OCI-LY7 (cell line): Measurements from ENCODE around the gene ATAD5. TPM values are rescaled to one million over a fixed set of nuclear protein-coding genes. Genes with fewer than 3 reads are reported as not detected.

ENCODE experiments used
- BruUV-seq: library from RNA; stranded (reverse); fragments of 400-500 nt; replicated peaks from 2 replicates; lab custom pipeline; 2021; lab: Mats Ljungman, UMichigan
- CTCF ChIA-PET: fragments of 300-600 bp; sonication (Branson Sonifier 250); formaldehyde crosslinking; loops from one replicate; lab custom pipeline; 2022; ENCODE audit warnings: antibody characterized with exemption; ENCODE audit not compliant: unreplicated experiment; lab: Charles Lee
- POLR2A ChIA-PET: fragments of 300-600 bp; sonication (Branson Sonifier 250); formaldehyde crosslinking; loops from one replicate; lab custom pipeline; 2022; ENCODE audit warnings: antibody characterized with exemption; lab: Charles Lee
- DNase-seq: peaks from one replicate; pipeline ENCODE4 v3.0.0-alpha.2; 2015; ENCODE audit warnings: low spot score
- H2AFZ ChIP-seq: fragments of 200-600 bp; sonication (generic), shearing (Covaris generic); 2 replicates; pipeline ENCODE4 v1.6.1; 2014; ENCODE audit warnings: mild to moderate bottlenecking, antibody characterized with exemption, low read length, moderate library complexity
- H3K27ac ChIP-seq: fragments of 200-600 bp; sonication (generic); 2 replicates; pipeline ENCODE4 v1.5.1; 2014; ENCODE audit warnings: mixed run types, low read depth, mild to moderate bottlenecking, moderate library complexity, low read length, inconsistent platforms; ENCODE audit not compliant: poor library complexity, severe bottlenecking
- H3K36me3 ChIP-seq: fragments of 200-600 bp; sonication (generic); 2 replicates; pipeline ENCODE4 v1.6.1; 2014; ENCODE audit warnings: mild to moderate bottlenecking, antibody characterized with exemption, low read length, moderate library complexity, mixed read lengths; ENCODE audit not compliant: insufficient read depth
- H3K4me1 ChIP-seq: fragments of 200-600 bp; sonication (generic); 2 replicates; pipeline ENCODE4 v1.5.1; 2014; ENCODE audit warnings: mild to moderate bottlenecking, low read length; ENCODE audit not compliant: insufficient read depth, poor library complexity, severe bottlenecking
- H3K4me2 ChIP-seq: fragments of 200-600 bp; sonication (generic); 2 replicates; pipeline ENCODE4 v1.6.1; 2014; ENCODE audit warnings: mild to moderate bottlenecking, low read length
- H3K4me3 ChIP-seq: fragments of 200-600 bp; sonication (generic); 2 replicates; pipeline ENCODE4 v1.5.1; 2014; ENCODE audit warnings: mild to moderate bottlenecking, low read depth, low read length; ENCODE audit not compliant: poor library complexity, severe bottlenecking
- H3K79me2 ChIP-seq: fragments of 200-600 bp; sonication (generic); 2 replicates; pipeline ENCODE4 v1.6.1; 2016; ENCODE audit warnings: low read depth, mild to moderate bottlenecking, low read length, moderate library complexity, mixed read lengths; ENCODE audit not compliant: insufficient read depth
- H3K9me2 ChIP-seq: fragments of 200-600 bp; sonication (generic); 2 replicates; pipeline ENCODE4 v1.6.1; 2016; ENCODE audit warnings: mild to moderate bottlenecking, low read length, mixed read lengths; ENCODE audit not compliant: insufficient read depth
- H3K9me3 ChIP-seq: fragments of 200-600 bp; sonication (generic); 2 replicates; pipeline ENCODE4 v1.6.1; 2014; ENCODE audit warnings: mild to moderate bottlenecking, mixed run types, low read length, mixed read lengths
- H4K20me1 ChIP-seq: fragments of 200-600 bp; sonication (generic); 2 replicates; pipeline ENCODE4 v1.6.1; 2014; ENCODE audit warnings: mild to moderate bottlenecking, antibody characterized with exemption, low read length, moderate library complexity, mixed read lengths; ENCODE audit not compliant: insufficient read depth
- CTCF ChIP-seq: fragments of 200-600 bp; sonication (generic); conservative IDR thresholded peaks from 2 replicates; pipeline ENCODE4 v1.5.1; 2014; ENCODE audit warnings: mild to moderate bottlenecking, antibody characterized with exemption, low read length, moderate library complexity, mixed read lengths
- EZH2phosphoT487 ChIP-seq: fragments of 200-600 bp; sonication (generic); IDR thresholded peaks from 2 replicates; pipeline ENCODE4 v1.6.1; 2018; ENCODE audit warnings: low read depth, borderline replicate concordance, mild to moderate bottlenecking, mixed run types, antibody characterized with exemption, low read length, moderate library complexity, mixed read lengths
- intact Hi-C: fragments of 100-400 bp; cut with micrococcal nuclease; formaldehyde crosslinking; loops from one replicate; pipeline ENCODE4 v1.10.0; 2022; ENCODE audit not compliant: unreplicated experiment
- total RNA-seq, 2 experiments: library from RNA; depleted of rRNA in 1 of 2; stranded (reverse); fragments of >200 nt in 1 of 2; shearing (Covaris generic) in 1 of 2; gene quantifications; 2 replicates each; pipeline ENCODE4 v1.2.3, GENCODE V29; 2014 to 2022

The ATAD5 gene
- total RNA-seq, 2 experiments from 2014 or later = 21.4 to 35.9 TPM

DNA sequence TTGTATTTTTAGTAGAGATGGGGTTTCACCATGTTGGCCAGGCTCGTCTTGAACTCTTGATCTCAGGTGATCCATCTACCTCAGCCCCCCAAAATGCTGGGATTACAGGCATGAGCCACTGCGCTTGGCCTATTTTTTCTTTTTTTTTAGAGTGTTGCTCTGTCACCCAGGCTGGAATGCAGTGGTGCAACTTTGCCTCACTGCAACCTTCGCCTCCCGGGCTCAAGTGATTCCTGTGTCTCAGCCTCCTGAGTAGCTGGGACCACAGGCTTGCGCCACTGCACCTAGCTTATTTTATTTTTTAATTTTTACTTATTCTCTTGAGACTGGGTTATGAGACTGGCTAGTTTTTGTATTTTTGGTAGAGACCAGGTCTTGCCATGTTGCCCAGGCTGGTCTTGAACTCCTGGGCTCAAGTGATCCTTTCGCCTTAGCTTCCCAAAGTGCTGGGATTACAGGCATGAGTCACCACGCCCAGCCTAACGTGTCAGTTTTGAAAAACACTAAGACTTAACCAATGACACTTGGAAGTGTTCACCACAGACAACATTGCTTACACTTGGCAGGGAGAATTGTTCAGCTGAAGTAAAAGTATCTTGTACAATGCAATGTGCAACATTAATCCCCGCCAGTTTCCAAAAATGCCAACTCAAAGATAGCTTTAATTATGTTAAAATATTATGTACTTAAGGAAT is 26.9 kb downstream of the ATAD5 start:
- Histone ChIP-seq H3K4me1 (no peaks in the 10 kb centered on the region), H3K27ac (no peak overlapping the region), H2AFZ (no peak overlapping the region), H3K4me3 (no peak overlapping the region), H3K36me3 (peaks cover 92% of the 10 kb centered on the region), H4K20me1 (no peaks in the 10 kb centered on the region), H3K9me2 (no peaks in the 10 kb centered on the region), H3K9me3 (no peaks in the 10 kb centered on the region), H3K79me2 (no peaks in the 10 kb centered on the region), H3K4me2 (no peak overlapping the region)
- BruUV-seq = no TSS peak
- DNase-seq = no peak
- TF ChIP-seq CTCF (no peak), EZH2phosphoT487 (no peak)
- intact Hi-C loops = loop anchor here (5.0 kb wide), 1 partner anchor 34 kb away; no protein-coding TSS in a partner anchor
- CTCF ChIA-PET = interaction anchor here (0.6 kb wide), 1 partner anchor 59 kb away, joined by 4 read pairs; no protein-coding TSS in a partner anchor
- POLR2A ChIA-PET = interaction anchor here (1.0 kb wide), 1 partner anchor 18 kb away, joined by 5 read pairs; no protein-coding TSS in a partner anchor

- Histone ChIP-seq H3K9me3 (no peaks in the 10 kb centered on the region), H3K4me3 (no peak overlapping the region), H3K36me3 (peaks cover 94% of the 10 kb centered on the region), H3K4me2 (no peak overlapping the region), H3K79me2 (no peaks in the 10 kb centered on the region), H4K20me1 (no peaks in the 10 kb centered on the region), H3K9me2 (no peaks in the 10 kb centered on the region), H3K27ac (no peak overlapping the region), H3K4me1 (no peaks in the 10 kb centered on the region), H2AFZ (no peak overlapping the region)
- no peak for DNase-seq
- POLR2A ChIA-PET = no interaction called here
- CTCF ChIA-PET = no interaction called here
- intact Hi-C loops = no loop called here
- no peak for TF ChIP-seq EZH2phosphoT487
- TF ChIP-seq CTCF = no peak
- no TSS peak for BruUV-seq
These were observed 32.9 kb downstream of the ATAD5 start for GRCh38 chr17:30864636-30865035.

GRCh38 chr17:30869005-30869404 is 37.2 kb downstream of the ATAD5 start:
- H3K36me3 ChIP-seq = peaks cover 99% of the 10 kb centered on the region
- no TSS peak for BruUV-seq
- no peak overlapping the region for H3K4me3 ChIP-seq
- no peaks in the 10 kb centered on the region for H3K4me1 ChIP-seq
- POLR2A ChIA-PET = no interaction called here
- H3K4me2 ChIP-seq = no peak overlapping the region
- H4K20me1 ChIP-seq = no peaks in the 10 kb centered on the region
- no peaks in the 10 kb centered on the region for H3K79me2 ChIP-seq
- intact Hi-C loops = no loop called here
- DNase-seq = no peak
- no peak overlapping the region for H3K27ac ChIP-seq
- H3K9me3 ChIP-seq = no peaks in the 10 kb centered on the region
- H3K9me2 ChIP-seq = no peaks in the 10 kb centered on the region
- TF ChIP-seq EZH2phosphoT487 (no peak), CTCF (no peak)
- CTCF ChIA-PET = no interaction called here
- no peak overlapping the region for H2AFZ ChIP-seq
